Measurements from ENCODE around the gene RRBP1. TPM values are rescaled to one million over a fixed set of nuclear protein-coding genes. Genes with fewer than 3 reads are reported as not detected.

The RRBP1 gene
- total RNA-seq, 2 donors from 2014 or later, result 313 to 511 TPM

- peak overlapping the region; percentile 4 to 55 (median 12) for H3K27ac ChIP-seq
- peaks cover 49% of the 10 kb centered on the region for H3K4me1 ChIP-seq
- 62 to 69% methylated on average over 20 to 24 of the region's 24 CpGs for WGBS, 2 donors
- H3K27me3 ChIP-seq, result no peaks in the 10 kb centered on the region
- TF ChIP-seq, protein P1, sequence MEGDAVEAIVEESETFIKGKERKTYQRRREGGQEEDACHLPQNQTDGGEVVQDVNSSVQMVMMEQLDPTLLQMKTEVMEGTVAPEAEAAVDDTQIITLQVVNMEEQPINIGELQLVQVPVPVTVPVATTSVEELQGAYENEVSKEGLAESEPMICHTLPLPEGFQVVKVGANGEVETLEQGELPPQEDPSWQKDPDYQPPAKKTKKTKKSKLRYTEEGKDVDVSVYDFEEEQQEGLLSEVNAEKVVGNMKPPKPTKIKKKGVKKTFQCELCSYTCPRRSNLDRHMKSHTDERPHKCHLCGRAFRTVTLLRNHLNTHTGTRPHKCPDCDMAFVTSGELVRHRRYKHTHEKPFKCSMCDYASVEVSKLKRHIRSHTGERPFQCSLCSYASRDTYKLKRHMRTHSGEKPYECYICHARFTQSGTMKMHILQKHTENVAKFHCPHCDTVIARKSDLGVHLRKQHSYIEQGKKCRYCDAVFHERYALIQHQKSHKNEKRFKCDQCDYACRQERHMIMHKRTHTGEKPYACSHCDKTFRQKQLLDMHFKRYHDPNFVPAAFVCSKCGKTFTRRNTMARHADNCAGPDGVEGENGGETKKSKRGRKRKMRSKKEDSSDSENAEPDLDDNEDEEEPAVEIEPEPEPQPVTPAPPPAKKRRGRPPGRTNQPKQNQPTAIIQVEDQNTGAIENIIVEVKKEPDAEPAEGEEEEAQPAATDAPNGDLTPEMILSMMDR (IDR thresholded peaks at IDR 0.05), result no peak
- no peak for TF ChIP-seq POLR2A (IDR thresholded peaks at IDR 0.05)
- H3K36me3 ChIP-seq (replicated peaks in 1 of 2; ENCODE audit: insufficient read depth in 1 of 2, low read depth in 2 of 2), result peaks cover 10 to 60% of the 10 kb centered on the region in 2 donors
- H3K9me3 ChIP-seq, result no peaks in the 10 kb centered on the region
- ATAC-seq (no peak), DNase-seq (no peak)
- intact Hi-C loops (cut with DNase I), result no loop called here
- H3K4me3 ChIP-seq, result no peak overlapping the region
Observed at GRCh38 chr20:17636523-17637412, 45.3 kb downstream of the RRBP1 start.

GRCh38 chr20:17635332-17636244 is 46.5 kb downstream of the RRBP1 start:
- DNase-seq (no peak), ATAC-seq (no peak)

DNA sequence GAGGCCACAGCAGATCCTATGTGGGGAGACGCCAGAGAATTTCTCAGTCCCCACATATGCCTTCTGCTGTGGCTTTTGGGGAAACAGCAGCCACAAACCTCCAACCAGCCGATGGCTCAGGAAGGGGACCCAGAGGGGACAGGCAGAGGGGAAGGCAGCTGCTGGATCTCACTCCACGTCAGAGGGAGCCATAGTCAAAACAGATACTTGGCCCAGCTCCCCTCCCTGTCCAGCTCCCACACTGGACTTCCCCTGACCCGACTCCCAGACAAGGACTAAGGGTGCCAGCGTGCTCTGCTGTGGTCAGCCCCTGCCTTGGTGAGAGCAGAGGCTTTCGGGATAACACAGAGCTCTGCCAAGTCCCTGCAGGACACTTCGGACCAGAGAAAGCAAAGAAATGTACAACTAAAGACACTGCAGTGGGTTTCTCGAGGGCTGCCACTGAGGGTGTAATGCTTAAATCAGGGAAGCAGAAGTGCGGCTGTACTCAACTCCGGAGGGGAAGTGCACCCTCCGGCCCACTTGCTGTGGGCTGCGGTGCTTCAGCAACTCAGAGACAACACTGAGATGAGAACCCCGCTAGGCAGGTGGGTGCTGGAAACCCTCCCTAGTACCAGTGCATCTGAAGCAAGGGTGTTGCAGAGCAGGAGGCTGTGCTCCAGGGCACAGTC is 47.2 kb downstream of the RRBP1 start:
- Histone ChIP-seq H3K4me1 (peaks cover 30% of the 10 kb centered on the region), H3K27ac (peak overlapping the region; percentile 10 to 55 (median 42)), H3K4me3 (no peak overlapping the region), H3K27me3 (no peaks in the 10 kb centered on the region), H3K9me3 (no peaks in the 10 kb centered on the region), H3K36me3 (replicated peaks in 1 of 2; ENCODE audit: insufficient read depth in 1 of 2, low read depth in 2 of 2) (peaks cover 11 to 47% of the 10 kb centered on the region in 2 donors)
- ATAC-seq (peak; percentile 8), DNase-seq (no peak)
- 36 to 47% methylated on average over 7 to 13 of the region's 13 CpGs for whole genome bisulfite sequencing, 2 donors
- TF ChIP-seq, protein P1 (IDR thresholded peaks at IDR 0.05), result no peak
- no peak for TF ChIP-seq POLR2A (IDR thresholded peaks at IDR 0.05)
- intact Hi-C loops (cut with DNase I), result no loop called here

More at GRCh38 chr20:17635332-17636244, 46.5 kb downstream of the RRBP1 start:
- Histone ChIP-seq H3K4me1 (peaks cover 38% of the 10 kb centered on the region), H3K27me3 (no peaks in the 10 kb centered on the region), H3K9me3 (no peaks in the 10 kb centered on the region), H3K27ac (peak overlapping the region in 3 of 4 donors; percentile 39 to 55 (median 45)), H3K36me3 (replicated peaks in 1 of 2; ENCODE audit: insufficient read depth in 1 of 2, low read depth in 2 of 2) (peaks cover 10 to 50% of the 10 kb centered on the region in 2 donors), H3K4me3 (no peak overlapping the region)
- TF ChIP-seq POLR2A (IDR thresholded peaks at IDR 0.05), result no peak
- TF ChIP-seq, protein P1 (IDR thresholded peaks at IDR 0.05), result no peak
- intact Hi-C loops (cut with DNase I), result no loop called here
- WGBS, 2 donors, result 41 to 65% methylated on average over 16 to 25 of the region's 25 CpGs

GRCh38 chr20:17633850-17634500 is 48.1 kb downstream of the RRBP1 start:
- no peak for DNase-seq
- no peak overlapping the region for H3K4me3 ChIP-seq
- intact Hi-C loops (cut with DNase I), result no loop called here
- TF ChIP-seq POLR2A (IDR thresholded peaks at IDR 0.05), result no peak
- TF ChIP-seq, protein P1 (IDR thresholded peaks at IDR 0.05), result no peak
- H3K27me3 ChIP-seq, result no peaks in the 10 kb centered on the region
- ATAC-seq, result no peak
- H3K27ac ChIP-seq, result peak overlapping the region; percentile 10 to 55 (median 42)
- peaks cover 16 to 50% of the 10 kb centered on the region in 2 donors for H3K36me3 ChIP-seq (replicated peaks in 1 of 2; ENCODE audit: insufficient read depth in 1 of 2, low read depth in 2 of 2)
- H3K9me3 ChIP-seq, result no peaks in the 10 kb centered on the region
- H3K4me1 ChIP-seq, result peaks cover 36% of the 10 kb centered on the region
- WGBS, 2 donors, result 63 to 66% methylated on average over 10 to 18 of the region's 18 CpGs

All from body of pancreas (tissue), 4 donors.